Measurements from ENCODE around the gene TSPOAP1.
A peak's percentile ranks its signal among the peaks of the same experiment; 100 is the strongest.
"Not testable (repeated sequence)": the region's sequence is repeated elsewhere in the genome, so short reads cannot be mapped to it uniquely, and the experiment has no call there.

Gene TSPOAP1

DNA sequence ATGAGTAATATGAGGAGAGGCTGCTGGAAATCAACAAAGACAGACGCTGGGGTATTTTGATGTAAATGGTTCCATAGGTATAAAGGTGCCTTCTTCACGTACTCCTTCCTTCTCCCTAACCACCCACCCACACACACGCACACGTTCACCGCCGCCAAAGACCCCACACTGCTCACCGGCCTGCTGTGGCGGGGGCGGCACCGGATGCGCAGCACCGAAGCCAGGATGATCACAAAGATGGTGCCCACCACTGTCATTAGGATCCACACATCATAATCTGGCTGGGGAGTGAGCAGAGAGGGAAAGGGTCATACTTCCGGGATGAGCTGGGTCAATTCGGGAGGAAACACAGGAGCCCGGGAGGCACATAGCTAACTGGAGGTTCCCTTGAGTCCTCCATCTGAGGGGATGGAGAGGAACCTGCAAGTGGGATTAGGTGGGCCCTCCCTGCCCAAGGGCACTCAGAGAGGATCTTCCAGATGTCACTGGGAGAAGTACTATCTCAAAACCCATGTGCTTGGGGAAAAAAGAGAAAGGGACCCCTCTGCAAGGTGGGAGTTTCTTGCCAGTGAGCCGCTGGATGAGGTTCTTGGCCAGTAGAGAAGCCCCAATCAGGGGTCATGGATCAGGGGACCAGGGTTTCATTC, 33.9 kb upstream of the TSPOAP1 start:
- no peak for DNase-seq

- no peak for DNase-seq
These were observed 31.9 kb upstream of the TSPOAP1 start for GRCh38 chr17:58360296-58361063.

DNA sequence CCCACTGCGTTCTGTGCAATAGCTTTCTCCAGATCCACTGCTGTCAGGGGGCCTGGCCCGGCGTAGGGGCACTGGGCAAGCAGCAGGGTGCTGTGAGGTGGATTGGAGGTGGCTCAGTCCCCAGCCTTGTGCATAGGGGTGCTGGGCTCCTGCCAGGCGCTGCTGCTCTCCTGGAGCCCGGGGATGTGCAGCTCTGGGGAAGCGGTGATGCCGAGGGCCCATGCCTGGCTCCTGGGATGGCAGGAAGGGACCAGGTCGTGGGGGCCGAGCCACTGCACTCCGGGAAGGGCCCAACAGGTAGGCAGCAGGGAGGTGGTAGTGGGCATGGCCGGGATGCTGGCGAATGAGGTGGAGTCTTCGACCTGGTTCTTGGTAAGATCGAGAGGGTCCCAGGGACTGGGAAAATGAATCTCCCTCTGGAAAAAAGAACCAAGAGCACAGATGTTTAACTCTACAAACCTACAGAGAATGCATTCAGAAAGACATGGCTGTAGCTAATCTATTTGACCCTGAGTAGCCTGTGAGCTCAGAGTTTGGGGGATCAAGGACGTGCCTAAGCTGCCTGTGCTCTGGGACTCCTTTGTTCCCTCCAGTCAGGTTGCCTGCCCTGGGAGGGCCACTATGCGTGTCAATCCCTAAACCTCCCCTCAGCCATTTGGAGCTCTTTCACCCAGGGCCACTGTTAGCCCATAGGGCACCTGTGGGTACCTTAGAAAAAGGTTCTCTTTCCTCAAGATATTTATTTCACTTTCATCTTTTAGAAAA, 30.0 kb upstream of the TSPOAP1 start:
- no peak for DNase-seq

DNA sequence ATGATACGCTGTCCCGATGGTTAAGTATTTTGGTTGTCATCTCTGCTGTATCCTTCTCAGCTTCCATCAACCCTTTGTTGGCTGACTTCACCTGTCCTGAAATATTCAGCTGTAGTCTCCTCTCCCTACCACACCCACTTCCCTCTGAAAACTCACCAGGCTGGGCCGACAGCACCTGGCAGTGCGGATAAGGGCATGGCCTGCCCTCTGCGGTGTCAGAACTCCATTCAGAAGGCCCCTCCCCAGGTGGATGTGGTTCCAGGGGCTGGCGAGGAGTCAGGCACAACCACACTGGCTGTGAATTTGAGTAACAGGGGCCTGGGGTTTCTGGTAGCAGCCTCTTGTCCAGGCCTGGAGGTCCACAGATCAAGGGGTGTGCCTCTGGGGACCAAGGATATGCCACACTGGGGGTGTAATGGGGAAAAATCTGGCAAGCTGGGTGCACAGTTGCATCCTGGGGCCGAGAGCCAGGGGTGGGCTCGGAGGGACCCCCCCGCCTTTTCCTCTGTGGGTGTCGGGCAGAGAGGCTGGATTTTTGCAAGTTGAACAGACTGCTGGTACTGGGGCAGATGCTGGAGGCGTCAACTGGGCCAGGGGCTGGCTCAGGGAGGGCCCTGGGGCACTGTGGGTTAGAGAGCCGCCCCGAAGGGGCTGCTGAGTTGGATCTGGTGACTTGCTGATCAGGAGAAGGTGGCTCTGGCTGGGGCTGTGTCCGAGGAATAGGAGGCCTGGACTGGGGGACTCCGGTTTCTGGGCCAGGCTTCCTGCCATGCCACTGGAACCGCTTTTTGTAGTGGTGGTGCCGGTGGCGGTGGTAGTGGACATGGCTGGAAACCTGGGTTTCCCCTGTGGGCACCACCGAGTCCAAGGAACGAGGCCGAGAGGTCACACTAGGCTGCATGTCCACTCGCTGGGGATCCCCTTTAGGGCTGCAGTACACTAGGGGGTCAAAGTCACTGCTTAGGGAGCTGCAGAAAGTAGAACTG, 29.0 kb upstream of the TSPOAP1 start:
- DNase-seq, result no peak

DNA sequence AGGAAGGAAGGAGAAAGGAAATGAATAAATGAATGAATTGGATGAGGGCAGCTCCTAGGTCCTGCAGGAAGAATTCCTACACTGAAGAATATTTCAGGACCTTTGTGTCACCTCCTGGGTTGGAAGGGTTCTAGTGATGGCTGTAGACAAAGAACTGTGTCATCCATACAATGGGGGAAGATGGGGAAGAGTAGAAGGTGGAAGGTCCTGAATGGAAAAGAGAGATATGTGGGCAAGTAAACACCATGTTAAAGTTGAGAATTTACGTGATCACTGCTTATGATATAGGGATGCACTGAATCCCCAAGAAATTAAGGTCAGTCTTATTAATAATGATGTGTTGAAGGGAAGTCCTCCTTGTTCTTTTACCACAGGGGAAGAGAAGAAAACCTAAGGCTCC, 27.6 kb upstream of the TSPOAP1 start:
- DNase-seq, result no peak

- no peak for DNase-seq
These were observed 26.1 kb upstream of the TSPOAP1 start for GRCh38 chr17:58354541-58355216.

- DNase-seq, result no peak
These were observed 24.8 kb upstream of the TSPOAP1 start for GRCh38 chr17:58353389-58353825.

GRCh38 chr17:58352596-58353388, 24.2 kb upstream of the TSPOAP1 start:
- no peak for DNase-seq

- DNase-seq, result peak; percentile 94
These were observed 23.4 kb upstream of the TSPOAP1 start, which contains the start of gene SUPT4H1 for GRCh38 chr17:58351831-58352595. Gene SUPT4H1, minus strand, starts transcription at chr17:58352201. Its CDS starts 66 bp downstream, at chr17:58352135.

DNA sequence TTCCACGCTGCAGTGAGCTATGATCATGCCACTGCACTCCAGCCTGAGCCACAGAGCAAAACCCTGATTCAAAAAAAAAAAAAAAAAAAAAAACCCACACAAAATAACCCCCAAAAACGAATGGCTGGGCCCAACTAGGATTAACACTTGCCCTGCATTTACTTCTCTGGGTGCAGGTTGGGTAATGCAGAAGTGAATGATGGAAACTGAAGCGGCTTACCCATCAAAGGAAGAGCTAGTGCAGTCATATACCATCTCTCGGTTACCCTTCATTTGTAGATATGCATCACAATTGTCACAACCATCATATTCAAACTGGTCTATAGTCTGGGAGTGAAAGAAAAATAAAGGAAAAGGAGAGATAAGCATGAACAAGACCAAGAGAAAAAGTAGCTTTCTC, 22.6 kb upstream of the TSPOAP1 start:
- no peak for DNase-seq

DNA sequence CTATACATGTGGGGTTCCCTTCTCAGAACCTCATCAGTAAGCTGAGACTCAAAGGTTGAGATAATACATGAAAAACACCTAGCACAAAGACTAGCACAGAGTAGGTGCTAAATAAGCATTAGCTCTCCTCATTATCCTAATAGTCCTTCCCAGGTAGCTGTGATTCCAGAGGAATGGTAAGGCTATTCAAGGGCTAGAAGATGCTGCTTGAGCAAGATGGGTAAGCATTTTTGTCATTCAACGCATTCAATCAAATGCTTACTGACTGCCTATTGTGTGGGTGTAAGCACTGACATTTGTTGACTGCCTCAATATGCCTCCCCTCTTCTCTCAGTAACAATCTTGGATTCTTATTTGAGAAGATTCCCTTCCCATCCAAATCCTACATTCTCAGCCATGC, 19.4 kb upstream of the TSPOAP1 start:
- no peak for DNase-seq

GRCh38 chr17:58345500-58345899, 16.9 kb upstream of the TSPOAP1 start:
- DNase-seq, result no peak

- no peak for DNase-seq
These were observed 16.2 kb upstream of the TSPOAP1 start for GRCh38 chr17:58344791-58345157.

DNA sequence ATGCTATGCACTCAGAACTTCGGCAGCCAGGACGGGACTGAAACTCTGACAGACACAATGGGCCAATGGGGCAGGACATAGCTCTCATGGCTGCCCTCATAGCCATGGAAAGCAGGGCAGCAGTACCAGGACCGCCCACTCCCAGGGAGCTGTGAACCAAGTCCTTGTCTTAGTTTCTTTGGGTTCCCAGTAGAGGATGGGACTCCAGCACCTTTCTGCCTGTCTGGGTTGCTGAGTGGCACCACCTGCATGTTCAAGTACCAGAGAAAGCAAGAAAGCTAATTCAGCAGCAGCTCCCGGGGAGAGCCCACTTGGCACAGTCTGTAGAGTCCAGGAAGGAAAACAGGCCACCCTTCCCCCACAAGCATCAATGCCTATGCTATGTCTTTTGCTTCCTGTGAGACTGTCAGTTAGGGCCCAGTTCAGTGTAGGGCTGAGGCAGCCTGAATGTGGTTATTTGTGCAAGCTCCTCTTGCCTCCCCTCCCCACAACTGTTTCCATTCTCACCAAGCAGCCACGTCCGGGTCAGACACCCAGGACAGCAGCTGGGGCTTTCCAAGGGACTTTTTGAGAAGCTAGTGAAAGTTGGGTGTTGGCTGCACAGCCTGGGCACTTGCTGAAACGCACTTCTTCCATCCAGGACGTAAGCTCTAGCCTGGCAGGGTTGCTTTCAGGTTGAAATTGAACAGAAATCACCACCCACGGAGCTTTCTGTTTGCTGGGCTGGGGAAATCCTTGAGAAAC, 15.6 kb upstream of the TSPOAP1 start:
- DNase-seq, result no peak

DNA sequence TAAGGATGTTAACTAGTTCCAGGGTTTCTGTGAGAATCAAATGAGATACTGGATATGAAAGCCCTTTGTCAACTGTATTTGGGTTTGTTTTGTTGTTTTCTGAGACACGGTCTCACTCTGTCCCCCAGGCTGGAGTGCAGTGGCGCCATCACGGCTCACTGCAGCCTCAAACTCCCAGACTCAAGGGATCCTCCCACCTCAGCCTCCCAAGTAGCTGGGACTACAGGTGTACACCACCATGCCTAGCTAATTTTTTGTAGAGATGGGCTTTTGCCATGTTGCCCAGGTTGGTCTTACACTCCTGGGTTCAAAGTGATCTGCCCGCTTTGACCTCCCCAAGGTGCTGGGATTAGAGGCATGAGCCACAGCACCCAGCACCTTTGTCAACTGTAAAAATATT, 14.5 kb upstream of the TSPOAP1 start:
- no peak for DNase-seq

GRCh38 chr17:58341861-58342475, 13.4 kb upstream of the TSPOAP1 start:
- no peak for DNase-seq

DNA sequence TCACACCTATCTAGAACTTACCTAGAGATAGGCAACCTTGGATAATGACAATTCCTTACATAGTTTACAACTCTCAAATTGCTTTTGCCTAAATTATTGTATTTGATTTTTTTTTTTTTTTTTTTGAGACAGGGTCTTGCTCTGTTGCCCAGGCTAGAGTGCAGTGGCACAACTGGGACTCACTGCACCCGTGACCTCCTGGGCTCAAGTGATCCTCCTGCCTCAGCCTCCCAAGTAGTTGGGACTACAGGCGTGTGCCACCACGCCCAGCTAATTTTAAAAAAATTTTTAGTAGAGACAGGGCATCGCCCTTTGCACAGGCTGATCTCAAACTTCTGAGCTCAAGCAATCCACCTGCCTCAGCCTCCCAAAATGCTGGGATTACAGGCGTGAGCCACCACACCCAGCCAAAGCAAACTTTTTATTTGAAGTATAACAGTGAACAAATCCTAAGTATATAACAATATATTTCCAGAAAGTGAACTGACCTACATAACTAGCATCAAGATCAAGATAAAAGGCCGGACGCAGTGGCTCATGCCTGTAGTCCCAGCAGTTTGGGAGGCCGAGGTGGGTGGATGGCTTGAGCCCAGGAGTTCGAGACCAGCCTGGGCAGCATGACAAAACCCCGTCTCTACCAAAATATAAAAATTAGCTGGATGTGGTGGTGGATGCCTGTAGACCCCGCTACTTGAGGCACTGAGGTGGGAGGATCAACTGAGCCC, 12.7 kb upstream of the TSPOAP1 start:
- not testable (repeated sequence) for DNase-seq

GRCh38 chr17:58340405-58340876, 11.8 kb upstream of the TSPOAP1 start:
- DNase-seq, result no peak
